Activated naive CD8-positive, alpha-beta T cell treated with anti-CD3 and anti-CD28 coated beads, Interleukin-2, amount 10 ng/mL, durations not matched to agents 7 days and 5 days (primary cell): ENCODE data around the gene KCNK3. TPM values are rescaled to one million over a fixed set of nuclear protein-coding genes. Genes with fewer than 3 reads are reported as not detected.

ENCODE experiments used
- ATAC-seq: fragments of 150-1000 bp; cut with Tn5 transposase; one replicate; pipeline ENCODE4 v1.10.0; 2021; ENCODE audit warnings: low read depth, moderate library complexity
- POLR2A ChIA-PET: fragments of 350-600 bp; sonication (Branson Sonifier 250); formaldehyde crosslinking; loops from one replicate; lab custom pipeline; 2021; ENCODE audit warnings: antibody characterized with exemption; lab: Charles Lee
- DNase-seq: peaks from one replicate; pipeline ENCODE4 v3.0.0; 2021
- H3K27ac Mint-ChIP-seq: one replicate; pipeline ENCODE4 v1.8.0; 2022; ENCODE audit warnings: mild to moderate bottlenecking, mixed read lengths
- H3K27me3 Mint-ChIP-seq: one replicate; pipeline ENCODE4 v1.8.0; 2022; ENCODE audit warnings: mild to moderate bottlenecking, moderate library complexity, mixed read lengths
- H3K36me3 Mint-ChIP-seq: one replicate; pipeline ENCODE4 v1.8.0; 2021; ENCODE audit warnings: mild to moderate bottlenecking, mixed read lengths
- H3K4me1 Mint-ChIP-seq: one replicate; pipeline ENCODE4 v1.8.0; 2021; ENCODE audit warnings: mixed read lengths
- H3K4me3 Mint-ChIP-seq: one replicate; pipeline ENCODE4 v1.8.0; 2022; ENCODE audit warnings: mild to moderate bottlenecking, moderate library complexity, mixed read lengths
- H3K9me3 Mint-ChIP-seq: one replicate; pipeline ENCODE4 v1.8.0; 2021; ENCODE audit warnings: mixed read lengths
- total RNA-seq, 2 experiments: library from RNA; stranded (reverse); gene quantifications; one replicate each; pipeline ENCODE4 v1.2.3, GENCODE V29; 2021

Gene KCNK3
- total RNA-seq, 2 experiments from 2014 or later, result not detected

DNA sequence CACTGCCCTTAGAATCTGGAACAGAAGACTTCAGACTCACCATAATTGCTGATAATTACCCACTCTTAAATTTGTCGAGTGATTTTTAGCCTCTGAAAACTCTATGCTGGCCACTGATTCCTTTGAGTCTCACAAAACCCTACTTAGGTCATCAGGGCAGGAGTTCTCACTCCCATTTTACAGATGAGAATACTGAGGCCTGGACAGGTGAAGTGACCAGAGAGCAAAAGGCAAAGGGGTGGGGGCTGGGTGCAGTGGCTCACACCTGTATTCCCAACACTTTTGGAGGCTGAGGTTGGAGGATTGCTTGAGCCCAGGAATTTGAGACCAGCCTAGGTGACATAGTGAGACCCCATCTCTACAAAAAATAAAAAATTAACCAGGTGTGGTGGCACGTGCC, 36.8 kb downstream of the KCNK3 start:
- peaks cover 7% of the 10 kb centered on the region for H3K27me3 Mint-ChIP-seq
- H3K36me3 Mint-ChIP-seq, result no peaks in the 10 kb centered on the region
- no peaks in the 10 kb centered on the region for H3K9me3 Mint-ChIP-seq
- POLR2A ChIA-PET, result interaction anchor here (0.7 kb wide), 1 partner anchor 117 kb away, joined by 3 read pairs; no protein-coding TSS in a partner anchor
- H3K27ac Mint-ChIP-seq, result no peak overlapping the region
- no peaks in the 10 kb centered on the region for H3K4me1 Mint-ChIP-seq
- no peak overlapping the region for H3K4me3 Mint-ChIP-seq
- DNase-seq (no peak), ATAC-seq (no peak)

DNA sequence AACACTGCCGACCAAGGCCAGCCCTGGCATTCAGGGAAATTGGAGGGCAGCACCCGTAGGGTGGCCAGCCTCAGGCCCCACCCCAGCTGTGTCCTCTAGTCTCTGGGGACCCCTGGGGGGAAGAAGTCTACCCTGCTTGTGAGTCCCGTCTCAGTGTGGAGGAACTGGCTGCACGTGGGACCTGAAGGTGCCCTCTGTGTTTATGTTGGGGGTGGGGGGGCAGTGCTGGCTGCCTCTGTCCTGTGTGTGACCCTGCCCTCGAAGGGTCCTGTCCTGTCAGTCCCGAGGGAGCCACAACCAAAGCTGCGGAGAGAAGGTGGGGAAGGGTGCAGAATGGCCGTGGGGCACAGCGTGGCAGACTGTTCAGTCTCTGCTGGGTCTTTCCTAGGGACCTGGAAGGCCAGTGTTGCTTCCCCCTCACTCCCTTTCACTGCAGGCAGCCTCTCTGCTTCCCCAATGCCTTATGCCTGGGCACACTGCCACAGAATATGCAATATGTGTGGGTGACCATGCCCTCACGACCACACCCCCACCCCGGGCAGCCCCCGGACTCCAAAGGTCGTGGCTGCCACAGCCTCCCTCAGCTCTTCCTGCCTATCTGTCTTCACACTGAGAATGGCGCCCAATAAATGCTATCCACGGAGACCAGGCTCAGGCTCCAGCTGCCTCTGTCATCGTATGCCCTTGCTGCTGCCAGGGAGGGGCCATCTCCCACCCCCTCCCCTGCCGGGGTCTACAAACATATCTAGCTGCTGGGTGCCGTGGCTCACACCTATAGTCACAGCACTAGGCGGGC, 38.2 kb downstream of the KCNK3 start:
- POLR2A ChIA-PET, result no interaction called here
- DNase-seq, result no peak

DNA sequence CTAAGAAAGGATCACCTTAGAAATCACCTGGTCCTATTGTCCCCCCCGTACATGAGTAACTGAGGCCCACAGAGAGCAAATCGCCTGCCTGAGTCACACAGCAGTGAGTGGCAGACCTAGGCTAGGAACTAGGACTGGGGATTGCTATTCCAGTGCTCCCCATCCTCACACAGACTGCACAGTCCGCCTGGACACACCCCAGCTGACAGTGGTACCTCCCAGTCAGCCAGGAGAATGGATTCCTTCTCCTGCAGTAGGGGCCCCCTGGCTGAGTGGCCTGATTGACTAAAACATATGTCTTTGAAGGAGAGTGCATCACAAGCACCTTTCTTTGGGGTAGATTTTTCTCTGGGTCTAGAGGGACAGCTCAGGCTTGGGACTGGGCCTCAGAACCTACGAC, 39.2 kb downstream of the KCNK3 start:
- H3K4me3 Mint-ChIP-seq, result no peak overlapping the region
- no peaks in the 10 kb centered on the region for H3K4me1 Mint-ChIP-seq
- H3K36me3 Mint-ChIP-seq, result no peaks in the 10 kb centered on the region
- ATAC-seq, result no peak
- no peak overlapping the region for H3K27ac Mint-ChIP-seq
- no peak for DNase-seq
- no peaks in the 10 kb centered on the region for H3K9me3 Mint-ChIP-seq
- POLR2A ChIA-PET, result no interaction called here
- H3K27me3 Mint-ChIP-seq, result peaks cover 4% of the 10 kb centered on the region

More for the DNA sequence above, 38.2 kb downstream of the KCNK3 start:
- Mint-ChIP-seq H3K9me3 (no peaks in the 10 kb centered on the region), H3K27me3 (peaks cover 7% of the 10 kb centered on the region), H3K4me1 (no peaks in the 10 kb centered on the region), H3K4me3 (no peak overlapping the region), H3K27ac (no peak overlapping the region), H3K36me3 (no peaks in the 10 kb centered on the region)
- no peak for ATAC-seq

GRCh38 chr2:26732446-26732845, 39.9 kb downstream of the KCNK3 start:
- Mint-ChIP-seq H3K27me3 (peaks cover 5% of the 10 kb centered on the region), H3K27ac (no peak overlapping the region), H3K4me3 (no peak overlapping the region), H3K36me3 (no peaks in the 10 kb centered on the region), H3K9me3 (no peaks in the 10 kb centered on the region), H3K4me1 (no peaks in the 10 kb centered on the region)
- POLR2A ChIA-PET, result no interaction called here
- ATAC-seq, result no peak
- DNase-seq, result no peak

DNA sequence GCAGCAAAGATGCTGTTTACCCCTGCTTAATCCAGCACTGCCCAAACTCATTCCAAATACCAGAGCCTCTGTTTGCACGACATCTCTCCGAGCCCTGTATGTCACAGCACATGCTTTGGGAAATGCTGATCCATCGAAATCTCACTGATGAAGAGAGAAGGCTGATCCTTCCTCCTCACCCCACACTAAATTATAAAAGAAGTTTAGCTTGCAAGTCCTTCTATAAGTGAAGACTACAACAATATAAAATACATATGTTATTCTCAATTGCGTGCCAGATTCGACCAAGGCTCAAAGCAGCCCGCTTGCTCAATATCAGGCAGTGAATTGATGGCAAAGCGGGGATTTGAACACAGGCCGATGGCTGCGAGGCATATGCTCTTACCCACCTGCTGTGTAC, 40.9 kb downstream of the KCNK3 start:
- peaks cover 6% of the 10 kb centered on the region for H3K27me3 Mint-ChIP-seq
- ATAC-seq (no peak), DNase-seq (no peak)
- no peaks in the 10 kb centered on the region for H3K9me3 Mint-ChIP-seq
- no peaks in the 10 kb centered on the region for H3K36me3 Mint-ChIP-seq
- no peak overlapping the region for H3K27ac Mint-ChIP-seq
- H3K4me1 Mint-ChIP-seq, result no peaks in the 10 kb centered on the region
- POLR2A ChIA-PET, result interaction anchor here (0.5 to 0.7 kb wide), 2 partner anchors 37 to 63 kb away, joined by 3 to 4 read pairs; no protein-coding TSS in a partner anchor
- H3K4me3 Mint-ChIP-seq, result no peak overlapping the region

DNA sequence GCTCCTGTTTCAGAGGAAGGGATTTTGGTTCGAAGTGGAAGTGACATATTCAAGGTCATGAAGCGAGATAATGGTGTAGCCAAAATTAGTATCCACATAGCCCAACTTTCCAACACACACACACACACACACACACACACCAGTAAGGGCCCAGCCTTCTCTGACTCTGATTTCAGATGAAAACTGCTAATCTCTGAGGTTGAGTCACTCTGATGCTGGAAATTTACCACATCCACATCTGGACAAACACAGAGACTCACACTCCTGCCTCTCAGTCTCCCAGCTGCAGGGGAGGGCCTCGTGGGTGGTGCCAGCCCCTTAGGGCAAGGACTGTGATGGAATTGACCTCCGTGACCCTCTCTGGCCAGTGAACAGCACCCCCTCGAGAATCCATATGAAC, 42.6 kb downstream of the KCNK3 start:
- Mint-ChIP-seq H3K4me3 (no peak overlapping the region), H3K36me3 (no peaks in the 10 kb centered on the region), H3K4me1 (peaks cover under 1% of the 10 kb centered on the region), H3K9me3 (no peaks in the 10 kb centered on the region), H3K27ac (no peak overlapping the region), H3K27me3 (peaks cover 6% of the 10 kb centered on the region)
- ATAC-seq (no peak), DNase-seq (no peak)
- POLR2A ChIA-PET, result no interaction called here

DNA sequence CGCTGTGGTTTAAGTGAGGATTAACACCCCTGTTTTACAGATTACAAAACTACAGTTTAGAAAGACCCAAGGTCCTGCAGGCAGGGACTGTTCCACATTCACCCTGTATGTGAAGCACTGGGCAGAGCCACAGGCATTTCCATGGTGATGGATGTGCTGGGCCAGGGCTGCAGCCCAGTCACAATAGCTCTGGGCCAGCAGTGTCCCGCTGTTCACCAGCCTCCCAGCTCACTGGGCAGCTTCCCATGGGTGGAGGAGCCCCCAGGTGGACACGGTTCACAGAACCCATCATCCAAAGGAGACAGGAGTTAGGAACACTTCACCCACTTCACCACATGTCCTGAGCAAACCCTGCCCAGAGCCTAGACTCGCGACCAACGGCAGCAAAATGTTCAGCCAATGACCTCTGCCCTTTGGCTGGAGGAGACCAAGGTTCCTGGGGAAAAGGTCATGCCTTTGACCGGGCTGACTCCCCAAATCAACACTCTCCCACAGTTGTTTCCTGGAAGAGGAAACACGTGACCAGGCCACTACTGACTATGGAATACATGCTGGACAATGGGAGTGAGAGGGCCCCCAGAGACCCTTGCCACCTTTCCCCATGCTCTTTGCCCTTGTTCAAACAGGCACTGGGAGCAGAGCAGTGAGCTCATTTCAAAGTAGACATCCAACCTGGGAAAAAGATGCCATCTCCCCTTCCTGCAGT, 43.5 kb downstream of the KCNK3 start:
- Mint-ChIP-seq H3K36me3 (no peaks in the 10 kb centered on the region), H3K27me3 (peaks cover 6% of the 10 kb centered on the region), H3K9me3 (no peaks in the 10 kb centered on the region), H3K27ac (no peak overlapping the region), H3K4me3 (no peak overlapping the region), H3K4me1 (peaks cover 9% of the 10 kb centered on the region)
- DNase-seq, result no peak
- POLR2A ChIA-PET, result no interaction called here
- ATAC-seq, result no peak

DNA sequence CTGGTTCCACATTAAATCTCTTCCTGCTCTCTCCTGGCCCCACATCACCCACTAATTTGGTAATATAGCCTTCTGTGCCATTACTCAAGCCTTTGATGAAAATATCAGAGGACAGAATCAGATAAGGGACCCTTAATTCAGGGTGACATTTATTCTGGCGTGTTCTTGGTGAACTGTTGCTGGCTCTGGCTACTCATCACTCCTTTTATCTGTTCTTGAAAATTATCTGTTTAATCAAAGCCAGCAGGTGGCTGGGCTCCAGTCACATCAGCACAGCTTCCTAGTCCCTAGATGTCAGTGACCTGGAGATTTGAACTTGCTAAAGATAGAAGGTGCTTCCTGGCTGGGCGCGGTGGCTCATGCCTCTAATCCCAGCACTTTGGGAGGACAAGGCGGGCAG, 44.7 kb downstream of the KCNK3 start:
- H3K4me1 Mint-ChIP-seq, result peaks cover 16% of the 10 kb centered on the region
- no peak overlapping the region for H3K27ac Mint-ChIP-seq
- DNase-seq (no peak), ATAC-seq (no peak)
- POLR2A ChIA-PET, result no interaction called here
- H3K36me3 Mint-ChIP-seq, result no peaks in the 10 kb centered on the region
- H3K9me3 Mint-ChIP-seq, result no peaks in the 10 kb centered on the region
- peaks cover 6% of the 10 kb centered on the region for H3K27me3 Mint-ChIP-seq
- no peak overlapping the region for H3K4me3 Mint-ChIP-seq

GRCh38 chr2:26738481-26738880, 46.0 kb downstream of the KCNK3 start:
- no peak overlapping the region for H3K27ac Mint-ChIP-seq
- H3K4me3 Mint-ChIP-seq, result no peak overlapping the region
- ATAC-seq, result no peak
- POLR2A ChIA-PET, result no interaction called here
- H3K36me3 Mint-ChIP-seq, result no peaks in the 10 kb centered on the region
- no peak for DNase-seq
- H3K9me3 Mint-ChIP-seq, result no peaks in the 10 kb centered on the region
- H3K27me3 Mint-ChIP-seq, result peaks cover 4% of the 10 kb centered on the region
- H3K4me1 Mint-ChIP-seq, result peaks cover 16% of the 10 kb centered on the region

DNA sequence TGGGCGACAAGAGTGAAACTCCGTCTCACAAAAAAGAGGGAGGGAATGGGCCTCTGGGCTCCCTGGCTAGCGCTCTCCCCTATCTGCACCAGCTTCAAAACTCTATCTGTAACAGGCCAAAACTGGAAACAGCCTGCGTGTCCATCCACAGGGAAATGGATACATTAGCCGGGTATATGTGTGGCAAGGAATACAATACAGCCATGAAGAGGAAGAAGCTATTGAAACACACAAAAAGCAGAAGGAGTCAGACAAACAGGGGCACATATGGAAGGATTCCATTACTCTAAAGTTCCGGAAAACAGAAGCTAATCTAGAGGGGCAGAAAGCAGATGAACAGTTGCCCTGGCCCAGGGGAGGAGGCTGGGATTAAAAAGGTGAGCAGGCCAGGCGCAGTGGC, 47.0 kb downstream of the KCNK3 start:
- Mint-ChIP-seq H3K9me3 (no peaks in the 10 kb centered on the region), H3K36me3 (no peaks in the 10 kb centered on the region), H3K27ac (no peak overlapping the region), H3K27me3 (peaks cover 2% of the 10 kb centered on the region), H3K4me1 (peaks cover 16% of the 10 kb centered on the region), H3K4me3 (no peak overlapping the region)
- DNase-seq (no peak), ATAC-seq (no peak)
- POLR2A ChIA-PET, result no interaction called here

- H3K27ac Mint-ChIP-seq, result no peak overlapping the region
- H3K4me1 Mint-ChIP-seq, result peaks cover 16% of the 10 kb centered on the region
- no peak for DNase-seq
- H3K9me3 Mint-ChIP-seq, result no peaks in the 10 kb centered on the region
- POLR2A ChIA-PET, result no interaction called here
- H3K4me3 Mint-ChIP-seq, result no peak overlapping the region
- no peaks in the 10 kb centered on the region for H3K36me3 Mint-ChIP-seq
- peaks cover 2% of the 10 kb centered on the region for H3K27me3 Mint-ChIP-seq
- no peak for ATAC-seq
Observed at GRCh38 chr2:26740346-26740745, 47.8 kb downstream of the KCNK3 start.

- no peaks in the 10 kb centered on the region for H3K36me3 Mint-ChIP-seq
- DNase-seq (peak; percentile 58), ATAC-seq (peak; percentile 93)
- peak overlapping the region; percentile 54 for H3K4me3 Mint-ChIP-seq
- peaks cover 16% of the 10 kb centered on the region for H3K4me1 Mint-ChIP-seq
- POLR2A ChIA-PET, result no interaction called here
- no peaks in the 10 kb centered on the region for H3K9me3 Mint-ChIP-seq
- H3K27me3 Mint-ChIP-seq, result peaks cover 2% of the 10 kb centered on the region
- H3K27ac Mint-ChIP-seq, result peak overlapping the region; percentile 70
Observed at GRCh38 chr2:26740890-26741302, 48.4 kb downstream of the KCNK3 start.

DNA sequence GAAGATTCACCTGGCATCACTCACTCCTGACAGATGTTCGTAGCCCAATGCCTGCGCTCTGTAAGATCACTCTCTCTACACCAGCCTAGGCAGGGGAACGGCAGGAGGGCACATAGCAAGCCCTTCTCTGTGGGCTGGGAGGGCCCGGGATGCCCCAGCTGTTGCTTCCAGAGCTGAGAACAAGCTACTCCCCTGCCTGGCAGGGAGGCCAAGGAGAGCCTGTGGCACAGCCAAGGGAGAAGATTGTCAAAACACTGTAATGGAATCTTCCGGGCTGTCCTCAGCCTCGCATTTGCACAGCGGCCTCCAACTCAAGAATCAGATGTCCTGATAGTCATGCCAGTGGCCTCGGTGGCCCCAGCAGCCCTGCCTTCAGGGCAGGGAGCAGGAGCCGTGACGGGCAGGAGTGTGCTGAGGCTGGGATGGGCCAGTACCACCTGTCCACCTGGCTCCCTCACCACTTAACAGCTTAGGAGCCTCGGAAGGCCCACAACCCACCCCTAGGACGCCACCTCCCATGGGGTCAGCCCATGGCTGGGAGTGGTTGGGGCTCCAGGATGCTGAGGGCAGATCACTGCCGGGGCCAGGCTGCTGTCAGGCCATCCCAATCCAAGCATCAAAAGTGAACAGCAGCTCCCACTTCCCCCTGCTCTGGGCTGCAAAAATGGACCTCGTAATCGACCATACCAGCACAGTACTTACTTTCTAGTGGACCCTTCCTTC, 49.7 kb downstream of the KCNK3 start:
- ATAC-seq, result no peak
- H3K4me1 Mint-ChIP-seq, result peaks cover 16% of the 10 kb centered on the region
- no peaks in the 10 kb centered on the region for H3K9me3 Mint-ChIP-seq
- H3K4me3 Mint-ChIP-seq, result no peak overlapping the region
- H3K27me3 Mint-ChIP-seq, result peaks cover 2% of the 10 kb centered on the region
- no peak overlapping the region for H3K27ac Mint-ChIP-seq
- H3K36me3 Mint-ChIP-seq, result no peaks in the 10 kb centered on the region
- POLR2A ChIA-PET, result no interaction called here
- DNase-seq, result no peak
